ENCODE data around the gene ZNHIT2. TPM values are rescaled to one million over a fixed set of nuclear protein-coding genes. Genes with fewer than 3 reads are reported as not detected.

Gene ZNHIT2
- total RNA-seq, 1 experiment from 2014 or later, result 48.2 TPM

DNA sequence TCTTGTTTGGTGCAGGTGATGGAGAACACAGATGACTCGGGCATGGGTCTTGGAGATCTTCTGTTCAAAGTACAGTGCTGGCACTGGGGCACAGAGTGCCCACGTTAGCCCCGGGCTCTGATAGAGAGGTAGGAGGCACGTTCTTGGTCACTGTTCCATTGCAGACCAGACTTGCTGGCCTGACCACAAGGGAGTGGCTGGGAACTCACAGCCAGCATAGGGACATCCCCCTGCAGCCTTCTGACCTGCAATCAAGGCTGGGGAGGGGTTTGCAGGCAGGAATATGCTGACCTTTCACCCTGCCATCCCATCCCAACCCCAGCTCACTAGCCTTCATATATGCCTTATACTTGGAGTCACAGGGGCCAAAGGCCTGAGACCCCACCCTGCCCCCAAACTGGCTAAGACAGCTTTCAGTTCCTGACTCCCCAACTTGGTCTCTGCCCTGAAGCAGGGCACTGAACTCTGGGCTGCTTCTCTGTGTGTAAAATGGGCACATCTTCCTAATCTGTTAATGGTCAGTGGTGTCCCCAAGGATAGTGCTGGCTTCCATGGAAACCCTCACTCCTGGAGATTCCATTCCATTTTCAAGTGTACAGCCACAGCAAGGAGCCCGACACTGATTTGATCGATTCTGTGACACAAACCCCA, 9.2 kb upstream of the ZNHIT2 start:
- H3K27ac ChIP-seq (ENCODE audit: low read length), result no peak overlapping the region
- no peak overlapping the region for H3K4me3 ChIP-seq (ENCODE audit: low read length)
- no peaks in the 10 kb centered on the region for H3K9me2 ChIP-seq (replicated peaks; ENCODE audit: low read length)
- intact Hi-C loops (cut with micrococcal nuclease), result no loop called here
- no peak overlapping the region for H3K4me2 ChIP-seq (ENCODE audit: low read length)
- H3K36me3 ChIP-seq (ENCODE audit: low read depth, low read length), result peaks cover 42% of the 10 kb centered on the region; the same call in 1 of the 2 replicates
- H4K20me1 ChIP-seq (ENCODE audit: low read length), result no peaks in the 10 kb centered on the region
- no peak overlapping the region for H3K9ac ChIP-seq (ENCODE audit: low read length)
- peaks cover 41% of the 10 kb centered on the region for H3K79me2 ChIP-seq (ENCODE audit: low read length)
- H2AFZ ChIP-seq (ENCODE audit: low read length), result no peak overlapping the region
- ATAC-seq, result no peak
- no peaks in the 10 kb centered on the region for H3K27me3 ChIP-seq (ENCODE audit: low read length)
- H3K4me1 ChIP-seq (ENCODE audit: insufficient read depth, low read length), result peaks cover 12% of the 10 kb centered on the region
- ChIA-PET POLR2A (ENCODE audit: unreplicated experiment) (no interaction called here), CTCF (no interaction called here)
- DNase-seq, result no peak
- no TSS peak for BruUV-seq (replicated peaks)
- H3K9me3 ChIP-seq (ENCODE audit: low read length), result no peaks in the 10 kb centered on the region
- TF ChIP-seq EZH2 (IDR thresholded peaks at IDR 0.05; ENCODE audit: low read length, unreplicated experiment), result no peak
- TF ChIP-seq EZH2phosphoT487 (IDR thresholded peaks at IDR 0.05; ENCODE audit: borderline replicate concordance, low read length), result no peak
- TF ChIP-seq, protein P1, sequence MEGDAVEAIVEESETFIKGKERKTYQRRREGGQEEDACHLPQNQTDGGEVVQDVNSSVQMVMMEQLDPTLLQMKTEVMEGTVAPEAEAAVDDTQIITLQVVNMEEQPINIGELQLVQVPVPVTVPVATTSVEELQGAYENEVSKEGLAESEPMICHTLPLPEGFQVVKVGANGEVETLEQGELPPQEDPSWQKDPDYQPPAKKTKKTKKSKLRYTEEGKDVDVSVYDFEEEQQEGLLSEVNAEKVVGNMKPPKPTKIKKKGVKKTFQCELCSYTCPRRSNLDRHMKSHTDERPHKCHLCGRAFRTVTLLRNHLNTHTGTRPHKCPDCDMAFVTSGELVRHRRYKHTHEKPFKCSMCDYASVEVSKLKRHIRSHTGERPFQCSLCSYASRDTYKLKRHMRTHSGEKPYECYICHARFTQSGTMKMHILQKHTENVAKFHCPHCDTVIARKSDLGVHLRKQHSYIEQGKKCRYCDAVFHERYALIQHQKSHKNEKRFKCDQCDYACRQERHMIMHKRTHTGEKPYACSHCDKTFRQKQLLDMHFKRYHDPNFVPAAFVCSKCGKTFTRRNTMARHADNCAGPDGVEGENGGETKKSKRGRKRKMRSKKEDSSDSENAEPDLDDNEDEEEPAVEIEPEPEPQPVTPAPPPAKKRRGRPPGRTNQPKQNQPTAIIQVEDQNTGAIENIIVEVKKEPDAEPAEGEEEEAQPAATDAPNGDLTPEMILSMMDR (conservative IDR thresholded peaks at IDR 0.05; ENCODE audit: low read depth, low read length), result no peak
- H3F3A ChIP-seq (ENCODE audit: low read length, unreplicated experiment), result no peaks in the 10 kb centered on the region

DNA sequence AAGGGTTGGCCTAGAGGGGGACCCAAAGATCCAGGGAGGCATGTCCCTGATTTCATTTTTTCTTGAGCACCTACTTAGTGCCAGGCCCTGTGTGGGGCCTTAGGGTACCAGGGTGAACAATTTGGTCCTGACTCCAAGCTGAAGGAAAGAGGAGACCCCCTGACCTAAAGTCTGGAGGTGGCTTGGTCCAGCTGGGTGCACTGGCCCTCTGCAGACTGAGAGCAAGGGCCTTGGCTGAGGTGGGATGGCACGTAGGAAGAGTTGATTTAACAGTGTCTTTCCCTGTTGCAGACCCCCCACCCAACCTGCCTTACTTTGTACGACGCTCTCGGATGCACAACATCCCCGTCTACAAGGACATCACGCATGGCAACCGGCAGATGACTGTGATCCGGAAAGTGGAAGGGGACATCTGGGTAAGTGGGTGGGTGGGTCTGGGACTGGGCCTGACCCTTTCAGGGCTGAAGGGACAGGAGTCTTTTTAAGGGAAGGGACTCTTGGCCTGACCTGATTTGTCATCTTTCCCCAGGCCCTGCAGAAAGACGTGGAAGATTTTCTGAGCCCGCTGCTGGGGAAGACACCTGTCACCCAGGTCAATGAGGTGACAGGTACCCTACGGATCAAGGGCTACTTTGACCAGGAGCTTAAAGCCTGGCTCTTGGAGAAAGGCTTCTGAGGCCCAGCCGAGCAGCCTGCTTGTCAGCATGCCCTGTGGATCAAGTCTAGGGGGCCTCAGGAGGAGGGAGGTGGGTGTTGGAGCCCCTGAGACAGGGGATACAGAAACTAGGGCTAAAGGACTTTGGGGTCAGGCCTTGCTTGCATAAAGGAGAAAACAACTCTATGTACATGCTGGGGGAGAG, 7.9 kb upstream of the ZNHIT2 start:
- H3K27me3 ChIP-seq (ENCODE audit: low read length), result no peaks in the 10 kb centered on the region
- no peak overlapping the region for H3K27ac ChIP-seq (ENCODE audit: low read length)
- no peaks in the 10 kb centered on the region for H3K9me2 ChIP-seq (replicated peaks; ENCODE audit: low read length)
- no peak for TF ChIP-seq EZH2phosphoT487 (IDR thresholded peaks at IDR 0.05; ENCODE audit: borderline replicate concordance, low read length)
- TF ChIP-seq EZH2 (IDR thresholded peaks at IDR 0.05; ENCODE audit: low read length, unreplicated experiment), result no peak
- TF ChIP-seq, protein P1 (conservative IDR thresholded peaks at IDR 0.05; ENCODE audit: low read depth, low read length), result no peak
- H3K79me2 ChIP-seq (ENCODE audit: low read length), result peaks cover 47% of the 10 kb centered on the region
- H2AFZ ChIP-seq (ENCODE audit: low read length), result no peak overlapping the region
- POLR2A ChIA-PET (ENCODE audit: unreplicated experiment), result no interaction called here
- ATAC-seq (no peak), DNase-seq (no peak)
- CTCF ChIA-PET, result no interaction called here
- peaks cover 1% of the 10 kb centered on the region for H3F3A ChIP-seq (ENCODE audit: low read length, unreplicated experiment)
- H3K9me3 ChIP-seq (ENCODE audit: low read length), result no peaks in the 10 kb centered on the region
- H3K4me3 ChIP-seq (ENCODE audit: low read length), result no peak overlapping the region
- no peak overlapping the region for H3K9ac ChIP-seq (ENCODE audit: low read length)
- peaks cover 19% of the 10 kb centered on the region for H3K4me1 ChIP-seq (ENCODE audit: insufficient read depth, low read length)
- no TSS peak for BruUV-seq (replicated peaks)
- H4K20me1 ChIP-seq (ENCODE audit: low read length), result 0 out of 2 replicates have a peak, but pooled peaks cover under 1% of the 10 kb centered on the region
- H3K4me2 ChIP-seq (ENCODE audit: low read length), result no peak overlapping the region
- intact Hi-C loops (cut with micrococcal nuclease), result no loop called here
- peaks cover 41% of the 10 kb centered on the region for H3K36me3 ChIP-seq (ENCODE audit: low read depth, low read length)
